SU-DHL-6 (cell line): ENCODE measurements around the gene AVEN.

Experiments used
- H2AFZ ChIP-seq: fragments of 200-600 bp; sonication (generic); 2 replicates; pipeline ENCODE4 v1.6.1; 2014; ENCODE audit warnings: low read depth, mild to moderate bottlenecking, moderate library complexity, mixed read lengths, antibody characterized with exemption, low read length; ENCODE audit not compliant: severe bottlenecking
- H3F3A ChIP-seq: fragments of 200-600 bp; shearing (Covaris generic); 2 replicates; pipeline ENCODE4 v1.6.0; 2016; ENCODE audit warnings: antibody characterized with exemption, mild to moderate bottlenecking; ENCODE audit not compliant: insufficient read depth
- H3K27ac ChIP-seq: fragments of 200-600 bp; sonication (generic); 2 replicates; pipeline ENCODE4 v1.5.1; 2016; ENCODE audit warnings: low read depth, mild to moderate bottlenecking, low read length, moderate library complexity, mixed read lengths
- H3K27me3 ChIP-seq: fragments of 200-600 bp; sonication (generic), shearing (Covaris generic); 2 replicates; pipeline ENCODE4 v1.6.0; 2014; ENCODE audit warnings: mild to moderate bottlenecking, low read length
- H3K36me3 ChIP-seq: fragments of 200-600 bp; sonication (generic); 2 replicates; pipeline ENCODE4 v1.6.1; 2014; ENCODE audit warnings: mild to moderate bottlenecking, low read length, mixed read lengths
- H3K4me2 ChIP-seq: fragments of 300-600, 200-600 bp; shearing (Covaris generic), sonication (generic); 2 replicates; pipeline ENCODE4 v1.6.0; 2014; ENCODE audit warnings: low read length, low read depth, mild to moderate bottlenecking; ENCODE audit not compliant: poor library complexity, severe bottlenecking
- H3K4me3 ChIP-seq: fragments of 200-600 bp; sonication (generic); 2 replicates; pipeline ENCODE4 v1.5.1; 2014; ENCODE audit warnings: antibody characterized with exemption, low read length, mild to moderate bottlenecking, mixed read lengths; ENCODE audit not compliant: insufficient read depth, poor library complexity, severe bottlenecking
- H3K79me2 ChIP-seq: fragments of 200-600 bp; sonication (generic); 2 replicates; pipeline ENCODE4 v1.6.1; 2014; ENCODE audit warnings: mild to moderate bottlenecking, low read length, moderate library complexity; ENCODE audit not compliant: insufficient read depth
- H3K9ac ChIP-seq: fragments of 200-600 bp; sonication (generic); 2 replicates; pipeline ENCODE4 v1.7.0; 2014; ENCODE audit warnings: mild to moderate bottlenecking, low read length
- H3K9me2 ChIP-seq: fragments of 200-600 bp; sonication (generic); replicated peaks from 2 replicates; pipeline ENCODE4 v1.6.1; 2014; ENCODE audit warnings: low read length; ENCODE audit not compliant: insufficient read depth
- H3K9me3 ChIP-seq: fragments of 200-600 bp; sonication (generic); 2 replicates; pipeline ENCODE4 v1.6.1; 2014; ENCODE audit warnings: low read length, mixed read lengths; ENCODE audit not compliant: insufficient read depth
- H4K20me1 ChIP-seq: fragments of 200-600 bp; sonication (generic); 2 replicates; pipeline ENCODE4 v1.6.1; 2014; ENCODE audit warnings: low read depth, mild to moderate bottlenecking, antibody characterized with exemption, low read length, moderate library complexity, mixed read lengths
- CTCF ChIP-seq: fragments of 200-600 bp; sonication (generic); IDR thresholded peaks from one replicate; pipeline ENCODE4 v1.5.1; 2017; ENCODE audit warnings: antibody characterized with exemption, mild to moderate bottlenecking, low read length, moderate library complexity; ENCODE audit not compliant: insufficient read depth, poor library complexity, severe bottlenecking
- EZH2phosphoT487 ChIP-seq: fragments of 200-600 bp; sonication (generic), shearing (Covaris generic); conservative IDR thresholded peaks from 2 replicates; pipeline ENCODE4 v1.6.1; 2018; ENCODE audit warnings: mild to moderate bottlenecking, antibody characterized with exemption, low read length, moderate library complexity, mixed read lengths

The AVEN gene

GRCh38 chr15:34038871-34039789 lies at the start of gene AVEN:
AVEN (minus strand) TSS chr15:34039204; CDS start chr15:34039046, 158 bp downstream.
- peak within 1 kb of the TSS; percentile 74 for H3K27ac ChIP-seq

GRCh38 chr15:34085746-34086145 lies 46.7 kb upstream of the AVEN start:
- H3K9ac ChIP-seq, result no peak overlapping the region
- H3K79me2 ChIP-seq, result 0 out of 2 replicates have a peak, but pooled peaks cover 4% of the 10 kb centered on the region
- H4K20me1 ChIP-seq, result no peaks in the 10 kb centered on the region
- no peaks in the 10 kb centered on the region for H3K9me3 ChIP-seq
- no peak overlapping the region for H3K27ac ChIP-seq
- H2AFZ ChIP-seq, result no peak overlapping the region
- no peaks in the 10 kb centered on the region for H3K9me2 ChIP-seq
- no peaks in the 10 kb centered on the region for H3K27me3 ChIP-seq
- peaks cover 29% of the 10 kb centered on the region for H3K36me3 ChIP-seq
- 0 out of 2 replicates have a peak, but pooled peaks cover 5% of the 10 kb centered on the region for H3F3A ChIP-seq
- no peak overlapping the region for H3K4me3 ChIP-seq
- TF ChIP-seq CTCF (no peak), EZH2phosphoT487 (no peak)
- H3K4me2 ChIP-seq, result no peak overlapping the region

More at GRCh38 chr15:34038871-34039789, at the start of gene AVEN:
- Histone ChIP-seq H3K79me2 (peaks cover 7% of the 10 kb centered on the region), H3F3A (peaks cover 15% of the 10 kb centered on the region), H3K9me2 (no peaks in the 10 kb centered on the region), H3K9me3 (no peaks in the 10 kb centered on the region), H3K36me3 (no peaks in the 10 kb centered on the region), H3K27me3 (no peaks in the 10 kb centered on the region), H3K9ac (peak within 1 kb of the TSS; percentile 93), H3K4me3 (peak within 1 kb of the TSS; percentile 93), H4K20me1 (no peaks in the 10 kb centered on the region), H3K4me2 (peak within 1 kb of the TSS; percentile 98), H2AFZ (peak within 1 kb of the TSS; percentile 98)
- TF ChIP-seq CTCF, result no peak
- no peak for TF ChIP-seq EZH2phosphoT487

GRCh38 chr15:34084086-34084485 lies 45.1 kb upstream of the AVEN start:
- Histone ChIP-seq H3K4me3 (no peak overlapping the region), H3F3A (0 out of 2 replicates have a peak, but pooled peaks cover 5% of the 10 kb centered on the region), H3K4me2 (no peak overlapping the region), H3K79me2 (no peaks in the 10 kb centered on the region), H3K27ac (no peak overlapping the region), H3K9ac (no peak overlapping the region), H3K9me2 (no peaks in the 10 kb centered on the region), H3K9me3 (no peaks in the 10 kb centered on the region), H4K20me1 (no peaks in the 10 kb centered on the region), H3K36me3 (peaks cover 29% of the 10 kb centered on the region), H2AFZ (no peak overlapping the region), H3K27me3 (no peaks in the 10 kb centered on the region)
- TF ChIP-seq CTCF (no peak), EZH2phosphoT487 (no peak)
